SK-N-SH (cell line): ENCODE measurements around the gene REC8. TPM values are rescaled to one million over a fixed set of nuclear protein-coding genes. Genes with fewer than 3 reads are reported as not detected.

ENCODE experiments used
- CTCF ChIA-PET: fragments of 300-600, 350-600 bp; formaldehyde crosslinking; extraction: SDS; loops from one replicate; lab custom pipeline; 2021; lab: Yijun Ruan, JAX
- POLR2A ChIA-PET: fragments of 350-600 bp; sonication (Branson Sonifier 250); formaldehyde crosslinking; extraction: SDS; loops from one replicate; lab custom pipeline; 2020; ENCODE audit warnings: antibody characterized with exemption, inconsistent platforms; lab: Yijun Ruan, JAX
- DNase-seq: peaks from one replicate; pipeline ENCODE4 v3.0.0; 2012
- H2AFZ ChIP-seq: fragments of 200-600 bp; sonication (generic); 2 replicates; pipeline ENCODE4 v1.8.1; 2016; ENCODE audit warnings: antibody characterized with exemption, mild to moderate bottlenecking, low read depth
- H3F3A ChIP-seq: fragments of 200-600 bp; sonication (generic); replicated peaks from 2 replicates; pipeline ENCODE3; 2016; ENCODE audit warnings: antibody characterized with exemption, mild to moderate bottlenecking; ENCODE audit not compliant: insufficient read depth
- H3K27ac ChIP-seq, 2 experiments: fragments of 200-500 bp in 1 of 2; fragments of 200-600 bp in 1 of 2; sonication (Bioruptor generic) in 1 of 2; sonication (generic), shearing (Covaris generic) in 1 of 2; 2 replicates each; pipeline versions ENCODE4 v1.5.1 to v1.6.1; 2014 to 2016; ENCODE audit warnings: low read depth in 2 of 2, inconsistent platforms in 1 of 2, low read length in 1 of 2, mild to moderate bottlenecking in 1 of 2, mixed read lengths in 1 of 2
- H3K27me3 ChIP-seq: fragments of 200-600 bp; sonication (generic), shearing (Covaris generic); 2 replicates; pipeline ENCODE4 v1.6.1; 2016; ENCODE audit warnings: mixed run types; ENCODE audit not compliant: insufficient read depth
- H3K36me3 ChIP-seq, 2 experiments: fragments of 200-500 bp in 1 of 2; fragments of 200-600 bp in 1 of 2; sonication (Bioruptor generic) in 1 of 2; sonication (generic) in 1 of 2; replicated peaks in 1 of 2; 2 replicates each; pipeline versions ENCODE3 to v1.5.1; 2014 to 2016; ENCODE audit warnings: low read length in 1 of 2, mild to moderate bottlenecking in 1 of 2; ENCODE audit not compliant: insufficient read depth in 2 of 2, control insufficient read depth in 1 of 2
- H3K4me1 ChIP-seq, 2 experiments: fragments of 200-500 bp in 1 of 2; fragments of 200-600 bp in 1 of 2; sonication (Bioruptor generic) in 1 of 2; sonication (generic), shearing (Covaris generic) in 1 of 2; 2 replicates each; pipeline versions ENCODE4 v1.5.1 to v1.6.1; 2014 to 2016; ENCODE audit warnings: low read depth in 1 of 2, low read length in 1 of 2, mixed run types in 1 of 2; ENCODE audit not compliant: insufficient read depth in 2 of 2, control insufficient read depth in 1 of 2
- H3K4me2 ChIP-seq: fragments of 200-600 bp; sonication (generic), shearing (Covaris generic); 2 replicates; pipeline ENCODE4 v1.6.1; 2017; ENCODE audit warnings: mixed run types
- H3K4me3 ChIP-seq, 2 experiments: fragments of 200-500 bp in 1 of 2; fragments of 200-600 bp in 1 of 2; sonication (Bioruptor generic) in 1 of 2; sonication (generic), shearing (Covaris generic) in 1 of 2; 2 replicates each; pipeline versions ENCODE4 v1.5.1 to v1.8.1; 2014 to 2016; ENCODE audit warnings: low read depth in 2 of 2, inconsistent platforms in 1 of 2, low read length in 1 of 2, mild to moderate bottlenecking in 1 of 2, mixed read lengths in 1 of 2, moderate library complexity in 1 of 2
- H3K79me2 ChIP-seq: fragments of 200-600 bp; sonication (generic); 2 replicates; pipeline ENCODE4 v1.8.1; 2017; ENCODE audit warnings: mild to moderate bottlenecking; ENCODE audit not compliant: insufficient read depth
- H3K9ac ChIP-seq: fragments of 200-600 bp; sonication (generic); 2 replicates; pipeline ENCODE4 v1.6.1; 2017; ENCODE audit warnings: mixed run types
- H3K9me2 ChIP-seq: fragments of 200-600 bp; sonication (generic); 2 replicates; pipeline ENCODE4 v1.6.1; 2017; ENCODE audit warnings: mixed run types
- H3K9me3 ChIP-seq: fragments of 200-600 bp; sonication (generic); 2 replicates; pipeline ENCODE4 v1.6.1; 2017; ENCODE audit warnings: mixed run types, mild to moderate bottlenecking, moderate library complexity
- H4K20me1 ChIP-seq: fragments of 200-600 bp; sonication (generic); 2 replicates; pipeline ENCODE4 v1.6.1; 2017; ENCODE audit warnings: mild to moderate bottlenecking, mixed run types; ENCODE audit not compliant: insufficient read depth
- CHD2 ChIP-seq: fragments of 150-350 bp; IDR thresholded peaks from 2 replicates; pipeline ENCODE4 v1.6.1; 2018; ENCODE audit warnings: low read length; ENCODE audit not compliant: partially characterized antibody
- EZH2phosphoT487 ChIP-seq: fragments of 200-600 bp; sonication (generic); IDR thresholded peaks from 2 replicates; pipeline ENCODE4 v1.6.1; 2017; ENCODE audit warnings: low read depth, mixed run types, mild to moderate bottlenecking, antibody characterized with exemption, moderate library complexity, borderline replicate concordance
- FOXJ3 ChIP-seq: sonication (generic); formaldehyde crosslinking; IDR thresholded peaks from 2 replicates; pipeline ENCODE4 v1.5.1; 2020; ENCODE audit warnings: mild to moderate bottlenecking, missing genetic modification reagents
- FOXM1 ChIP-seq: IDR thresholded peaks from 2 replicates; pipeline ENCODE4 v1.4.0; 2012; ENCODE audit warnings: low read depth, mild to moderate bottlenecking
- GABPA ChIP-seq: IDR thresholded peaks from 2 replicates; pipeline ENCODE4 v1.4.0; 2012; ENCODE audit warnings: low read depth, mild to moderate bottlenecking
- GATA2 ChIP-seq: sonication (generic); formaldehyde crosslinking; IDR thresholded peaks from 2 replicates; pipeline ENCODE4 v1.5.0; 2020; ENCODE audit warnings: mild to moderate bottlenecking, missing genetic modification reagents
- MXI1 ChIP-seq: IDR thresholded peaks from 2 replicates; pipeline ENCODE4 v1.6.1; 2012; ENCODE audit warnings: mild to moderate bottlenecking, low read depth, low read length, improper control_type of control experiment
- NRF1 ChIP-seq: IDR thresholded peaks from 2 replicates; pipeline ENCODE4 v1.6.1; 2012; ENCODE audit warnings: low read depth, mild to moderate bottlenecking, low read length
- RAD21 ChIP-seq: IDR thresholded peaks from 2 replicates; pipeline ENCODE4 v1.6.1; 2012; ENCODE audit warnings: mild to moderate bottlenecking, low read length
- RXRA ChIP-seq: IDR thresholded peaks from 2 replicates; pipeline ENCODE4 v1.4.0; 2012; ENCODE audit warnings: low read depth, mild to moderate bottlenecking, borderline replicate concordance
- SIN3A ChIP-seq: IDR thresholded peaks from 2 replicates; pipeline ENCODE4 v1.6.1; 2012; ENCODE audit warnings: low read depth, mild to moderate bottlenecking, low read length, moderate library complexity, borderline replicate concordance
- YY1 ChIP-seq: IDR thresholded peaks from 2 replicates; pipeline ENCODE4 v1.4.0; 2012; ENCODE audit warnings: low read depth, mild to moderate bottlenecking
- WGBS: methylation state at CpG from one replicate; pipeline ENCODE4 v1.1.6; 2017; ENCODE audit warnings: low lambda C conversion rate; 5-methylcytosine and 5-hydroxymethylcytosine counted together
- polyA plus RNA-seq, 3 experiments: library from polyadenylated mRNA; depleted of rRNA; stranded (reverse); fragments of >200 nt; gene quantifications; 2 replicates each; pipeline ENCODE4 v1.2.3, GENCODE V29; 2012
- TF ChIP-seq, protein P1 (sequence below): IDR thresholded peaks from 2 replicates; pipeline ENCODE4 v1.4.0; 2012; ENCODE audit warnings: low read depth, borderline replicate concordance
- TF ChIP-seq, protein P2 (sequence below): IDR thresholded peaks from 2 replicates; pipeline ENCODE4 v1.4.0; 2012; ENCODE audit warnings: low read depth

The REC8 gene
- polyA plus RNA-seq, 1 of the 3 experiments (the other 2 are of a cell fraction): 23.2 TPM

DNA sequence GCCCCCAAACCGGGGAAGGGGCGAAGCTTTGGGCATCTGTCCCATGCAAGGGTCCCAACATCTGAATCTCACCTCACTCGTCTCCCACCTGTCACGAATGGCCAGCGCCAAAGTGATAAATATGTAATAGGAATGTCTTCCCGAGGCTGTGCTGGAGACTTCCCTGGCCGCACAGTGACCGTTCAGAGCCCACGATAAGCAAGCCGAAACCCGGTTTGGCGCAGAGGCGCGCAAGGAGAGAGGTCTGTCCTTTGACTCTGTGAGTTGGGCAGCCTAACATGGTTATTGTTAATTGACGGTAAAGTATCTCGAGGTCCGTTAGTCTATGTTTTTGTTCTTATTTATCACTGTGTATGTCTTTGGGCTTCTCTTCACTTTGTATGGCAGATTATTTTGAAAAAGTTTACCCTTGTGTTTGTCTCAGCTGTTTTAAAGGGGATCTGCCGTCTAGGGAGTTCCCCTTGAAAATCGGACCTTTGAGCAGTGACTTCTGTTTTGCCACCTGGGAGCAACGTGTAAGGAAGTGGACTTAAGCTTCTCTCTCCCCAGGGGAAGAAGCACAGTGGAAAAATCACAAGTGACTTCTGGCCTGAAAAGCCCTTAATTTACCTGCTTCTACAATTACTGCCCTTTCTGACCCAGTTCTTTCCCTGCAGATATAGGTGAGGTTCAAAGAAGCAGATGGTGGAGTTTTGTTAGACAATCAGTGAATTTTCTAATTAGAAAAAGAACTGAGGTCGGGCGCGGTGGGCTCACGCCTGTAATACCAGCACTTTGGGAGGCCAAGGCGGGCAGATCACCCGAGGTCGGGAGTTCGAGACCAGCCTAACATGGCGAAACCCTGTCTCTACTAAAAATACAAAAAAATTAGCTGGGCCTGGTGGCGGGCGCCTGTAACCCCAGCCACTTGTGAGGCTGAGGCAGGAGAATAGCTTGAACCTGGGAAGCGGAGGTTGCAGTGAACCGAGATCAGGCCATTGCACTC, 24.5 kb downstream of the REC8 start:
- Histone ChIP-seq H2AFZ (peak overlapping the region; percentile 87), H3K36me3 (peaks cover 10 to 34% of the 10 kb centered on the region in 2 experiments), H3K4me3 (peak overlapping the region; percentile 84 to 85), H3K27ac (peak overlapping the region; percentile 88 to 89), H3K9me2 (no peaks in the 10 kb centered on the region), H3K4me1 (peaks cover 11% of the 10 kb centered on the region in 2 experiments; a peak in 2 of 4 replicates), H4K20me1 (no peaks in the 10 kb centered on the region), H3K9ac (peak overlapping the region; percentile 97), H3K79me2 (peaks cover 86% of the 10 kb centered on the region), H3K4me2 (peak overlapping the region; percentile 97), H3K9me3 (no peaks in the 10 kb centered on the region), H3F3A (no peaks in the 10 kb centered on the region), H3K27me3 (no peaks in the 10 kb centered on the region)
- TF ChIP-seq MXI1 (no peak), RAD21 (no peak), EZH2phosphoT487 (no peak), GABPA (no peak), FOXJ3 (CRISPR knock-in tag) (no peak; the same call in 1 of the 2 replicates), FOXM1 (no peak), CHD2 (no peak), NRF1 (no peak), RXRA (no peak), GATA2 (CRISPR knock-in tag) (no peak), SIN3A (no peak), YY1 (no peak)
- TF ChIP-seq, protein P1, sequence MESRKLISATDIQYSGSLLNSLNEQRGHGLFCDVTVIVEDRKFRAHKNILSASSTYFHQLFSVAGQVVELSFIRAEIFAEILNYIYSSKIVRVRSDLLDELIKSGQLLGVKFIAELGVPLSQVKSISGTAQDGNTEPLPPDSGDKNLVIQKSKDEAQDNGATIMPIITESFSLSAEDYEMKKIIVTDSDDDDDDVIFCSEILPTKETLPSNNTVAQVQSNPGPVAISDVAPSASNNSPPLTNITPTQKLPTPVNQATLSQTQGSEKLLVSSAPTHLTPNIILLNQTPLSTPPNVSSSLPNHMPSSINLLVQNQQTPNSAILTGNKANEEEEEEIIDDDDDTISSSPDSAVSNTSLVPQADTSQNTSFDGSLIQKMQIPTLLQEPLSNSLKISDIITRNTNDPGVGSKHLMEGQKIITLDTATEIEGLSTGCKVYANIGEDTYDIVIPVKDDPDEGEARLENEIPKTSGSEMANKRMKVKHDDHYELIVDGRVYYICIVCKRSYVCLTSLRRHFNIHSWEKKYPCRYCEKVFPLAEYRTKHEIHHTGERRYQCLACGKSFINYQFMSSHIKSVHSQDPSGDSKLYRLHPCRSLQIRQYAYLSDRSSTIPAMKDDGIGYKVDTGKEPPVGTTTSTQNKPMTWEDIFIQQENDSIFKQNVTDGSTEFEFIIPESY: no peak
- TF ChIP-seq, protein P2, sequence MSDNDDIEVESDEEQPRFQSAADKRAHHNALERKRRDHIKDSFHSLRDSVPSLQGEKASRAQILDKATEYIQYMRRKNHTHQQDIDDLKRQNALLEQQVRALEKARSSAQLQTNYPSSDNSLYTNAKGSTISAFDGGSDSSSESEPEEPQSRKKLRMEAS: no peak
- ChIA-PET CTCF (interaction anchor here (0.8 to 1.9 kb wide), 6 partner anchors 10 to 112 kb away, joined by 3 to 8 read pairs (median 4); partner anchors contain the start of genes CIDEB, IRF9 and MDP1), POLR2A (interaction anchor here (0.9 to 2.4 kb wide), 14 partner anchors 9 to 82 kb away, joined by 3 to 15 read pairs (median 6); partner anchors contain the start of genes CHMP4A, DCAF11, MDP1 and NRL)
- 43% methylated on average over 33 of the region's 33 CpGs for WGBS
- no peak for DNase-seq
